ENCODE measurements around the gene SLC35E1.

DNA sequence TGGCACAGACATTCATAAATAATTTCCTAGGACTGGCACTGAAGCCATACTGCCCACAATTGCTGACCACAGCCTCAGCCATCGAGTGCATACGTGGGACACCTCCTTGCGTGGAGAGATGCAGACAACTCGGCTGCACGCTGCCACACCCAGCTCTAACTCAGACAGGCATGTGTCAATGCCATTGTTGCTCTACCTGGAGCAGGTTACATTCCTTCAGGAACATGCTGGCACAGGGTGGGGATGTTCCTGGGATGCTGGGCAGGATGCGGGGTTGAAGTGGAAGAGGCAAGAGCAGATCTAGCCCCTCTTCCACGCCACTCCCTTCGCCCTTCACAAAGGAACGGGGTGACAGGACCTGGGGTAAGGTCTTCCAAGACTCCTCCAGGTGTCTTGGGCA is 24.2 kb upstream of the SLC35E1 start:
- TF ChIP-seq MXI1 (IDR thresholded peaks at IDR 0.05; ENCODE audit: low read depth, low read length) (no peak), GABPA (IDR thresholded peaks at IDR 0.05; ENCODE audit: low read depth) (no peak), RAD21 (IDR thresholded peaks at IDR 0.05; ENCODE audit: low read length) (no peak), POLR2AphosphoS5 (IDR thresholded peaks at IDR 0.05; ENCODE audit: low read depth, low read length) (no peak)
- TF ChIP-seq, protein P1, sequence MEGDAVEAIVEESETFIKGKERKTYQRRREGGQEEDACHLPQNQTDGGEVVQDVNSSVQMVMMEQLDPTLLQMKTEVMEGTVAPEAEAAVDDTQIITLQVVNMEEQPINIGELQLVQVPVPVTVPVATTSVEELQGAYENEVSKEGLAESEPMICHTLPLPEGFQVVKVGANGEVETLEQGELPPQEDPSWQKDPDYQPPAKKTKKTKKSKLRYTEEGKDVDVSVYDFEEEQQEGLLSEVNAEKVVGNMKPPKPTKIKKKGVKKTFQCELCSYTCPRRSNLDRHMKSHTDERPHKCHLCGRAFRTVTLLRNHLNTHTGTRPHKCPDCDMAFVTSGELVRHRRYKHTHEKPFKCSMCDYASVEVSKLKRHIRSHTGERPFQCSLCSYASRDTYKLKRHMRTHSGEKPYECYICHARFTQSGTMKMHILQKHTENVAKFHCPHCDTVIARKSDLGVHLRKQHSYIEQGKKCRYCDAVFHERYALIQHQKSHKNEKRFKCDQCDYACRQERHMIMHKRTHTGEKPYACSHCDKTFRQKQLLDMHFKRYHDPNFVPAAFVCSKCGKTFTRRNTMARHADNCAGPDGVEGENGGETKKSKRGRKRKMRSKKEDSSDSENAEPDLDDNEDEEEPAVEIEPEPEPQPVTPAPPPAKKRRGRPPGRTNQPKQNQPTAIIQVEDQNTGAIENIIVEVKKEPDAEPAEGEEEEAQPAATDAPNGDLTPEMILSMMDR (IDR thresholded peaks at IDR 0.05), result no peak
